Right hindlimb (tissue), 1 donor: ENCODE measurements around the gene ARHGEF2.
"Not testable (repeated sequence)": the region's sequence is repeated elsewhere in the genome, so short reads cannot be mapped to it uniquely, and the experiment has no call there.

ENCODE experiments used
- DNase-seq: peaks from one replicate; pipeline ENCODE4 v3.0.0-alpha.2; 2018

ARHGEF2 gene

DNA sequence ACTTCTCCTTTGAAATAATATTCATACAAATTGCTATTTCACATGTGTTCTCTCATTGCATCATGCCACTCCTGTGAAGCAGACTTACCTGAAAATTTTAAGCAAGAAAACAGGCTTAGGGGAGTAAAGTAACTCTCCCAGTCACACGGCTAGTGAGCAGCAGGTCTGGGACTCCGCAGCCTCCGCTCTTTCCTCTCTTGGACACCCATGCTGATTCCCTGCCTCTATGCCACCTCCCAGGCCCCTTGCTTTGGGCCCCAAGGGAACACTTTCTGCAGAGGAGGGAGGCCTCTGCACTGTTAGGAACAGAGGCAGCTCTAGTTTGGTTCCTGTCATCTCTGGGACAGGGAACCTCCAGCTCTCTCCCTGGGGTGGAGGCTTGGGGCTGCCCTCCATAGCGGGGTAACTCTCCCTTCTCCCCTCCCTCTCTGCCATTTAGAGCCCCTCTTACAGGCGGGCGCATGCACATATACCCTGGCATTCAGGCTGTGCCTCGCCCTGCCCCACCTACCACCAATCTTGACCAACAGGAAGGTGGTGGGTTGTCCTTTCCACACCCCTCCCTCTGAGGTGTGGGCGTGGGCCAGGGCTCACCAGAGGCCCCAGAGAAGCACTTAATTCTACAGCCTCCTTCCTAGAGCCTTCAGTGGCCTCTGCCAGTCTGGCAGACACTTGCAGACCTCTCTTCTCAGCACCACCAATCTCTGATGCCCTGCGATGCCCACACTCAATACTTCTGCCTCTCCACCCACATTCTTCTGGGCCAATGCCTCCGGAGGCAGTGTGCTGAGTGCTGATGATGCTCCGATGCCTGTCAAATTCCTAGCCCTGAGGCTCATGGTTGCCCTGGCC, 37.1 kb downstream of the ARHGEF2 start, which contains the start of gene RXFP4:
Gene RXFP4 (plus strand): TSS at position 646 of the 852 bp plus-strand sequence. CDS start 72 bp downstream, at position 718.
- no peak for DNase-seq

- DNase-seq: no peak
Measured at GRCh38 chr1:155940482-155940992, 37.8 kb downstream of the ARHGEF2 start.

DNA sequence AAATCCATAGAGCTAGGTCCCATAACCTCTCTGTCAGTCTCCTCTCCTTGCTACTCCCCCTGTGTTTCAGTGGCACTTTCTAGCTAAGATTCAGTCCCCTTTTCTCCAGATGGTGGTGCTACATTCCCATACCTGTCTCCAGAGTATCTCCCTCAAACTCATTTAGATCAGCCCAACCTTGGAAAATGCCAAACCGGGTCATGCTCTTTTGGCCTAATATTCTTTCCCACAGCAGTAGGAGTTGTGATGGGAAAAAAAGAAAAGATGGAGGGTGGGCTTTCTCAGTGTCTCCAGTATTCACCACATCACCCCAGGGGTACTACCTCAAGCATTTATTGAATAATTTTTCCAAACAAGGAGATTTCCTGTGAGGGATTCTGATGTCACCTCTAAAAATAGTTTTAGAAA, 40.1 kb downstream of the ARHGEF2 start:
- peak; percentile 47 for DNase-seq

DNA sequence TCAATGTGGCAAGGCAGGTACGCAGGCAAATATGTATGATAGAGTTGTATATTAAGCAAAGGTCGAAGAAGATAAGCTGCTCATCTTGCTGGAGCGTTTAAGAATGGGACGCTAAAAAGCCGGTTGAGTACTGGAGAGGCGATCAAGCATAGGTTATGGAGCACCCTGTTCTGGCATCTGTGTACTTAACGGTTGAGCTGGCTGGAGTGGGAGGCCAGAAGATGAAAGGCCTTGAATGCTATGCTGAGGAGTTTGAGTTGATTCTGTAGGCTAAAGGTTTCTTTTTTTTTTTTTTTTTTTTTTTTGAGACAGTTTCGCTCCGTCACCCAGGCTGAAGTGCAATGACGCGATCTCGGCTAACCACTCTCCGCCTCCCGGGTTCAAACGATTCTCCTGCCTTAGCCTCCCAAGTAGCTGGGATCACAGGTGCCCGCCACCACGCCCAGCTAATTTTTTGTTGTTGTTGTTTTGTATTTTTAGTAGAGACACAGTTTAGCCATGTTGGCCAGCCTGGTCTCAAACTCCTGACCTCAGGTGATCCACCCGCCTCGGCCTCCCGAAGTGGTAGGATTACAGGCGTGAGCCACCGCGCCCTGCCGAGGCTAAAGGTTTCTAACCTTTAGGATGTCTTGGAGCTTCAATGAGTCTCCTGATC, 43.3 kb downstream of the ARHGEF2 start:
- DNase-seq: no peak

GRCh38 chr1:155934097-155934935, 44.0 kb downstream of the ARHGEF2 start, which contains the start of gene KHDC4:
KHDC4 (minus strand) TSS chr1:155934413; CDS start chr1:155934373, 40 bp downstream.
- peak; percentile 98 for DNase-seq

- no peak for DNase-seq
Measured at GRCh38 chr1:155933591-155934096, 44.7 kb downstream of the ARHGEF2 start.

DNA sequence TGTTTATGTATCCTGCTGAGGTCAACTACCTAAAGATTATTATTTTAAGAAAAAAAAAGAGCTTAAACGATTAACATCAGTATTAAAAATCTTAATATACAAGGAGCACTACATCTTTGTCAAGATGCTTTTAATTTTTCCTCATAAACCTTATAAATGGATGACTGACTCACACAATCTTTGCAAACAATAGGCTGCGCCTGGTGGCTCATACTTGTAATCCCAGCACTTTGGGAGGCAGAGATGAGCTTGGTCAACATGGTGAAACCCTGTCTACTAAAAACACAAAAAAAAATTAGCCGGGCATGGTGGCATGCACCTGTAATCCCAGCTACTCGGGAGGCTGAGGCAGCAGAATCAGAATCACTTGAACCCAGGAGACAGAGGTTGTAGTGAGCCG, 45.9 kb downstream of the ARHGEF2 start:
- DNase-seq: no peak

DNA sequence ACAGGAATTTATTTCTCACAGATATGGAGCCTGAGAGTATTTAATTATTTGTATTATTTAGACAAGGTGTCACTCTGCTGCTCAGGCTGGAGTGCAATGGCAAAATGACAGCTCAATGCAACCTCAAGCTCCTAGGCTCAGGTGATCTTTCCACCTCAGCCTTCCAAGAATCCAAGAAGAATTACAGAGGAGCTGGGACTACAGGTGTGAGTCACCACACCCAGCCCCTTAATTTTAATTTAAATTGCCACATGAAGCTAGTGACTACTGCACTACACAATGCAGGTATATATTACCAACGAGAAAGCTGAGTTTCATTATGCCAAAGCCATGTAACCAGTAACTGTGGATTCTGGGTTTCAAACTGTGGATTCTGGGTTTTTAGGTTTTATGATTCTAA, 46.3 kb downstream of the ARHGEF2 start:
- DNase-seq: no peak

- no peak for DNase-seq
Measured at GRCh38 chr1:155931332-155932038, 46.9 kb downstream of the ARHGEF2 start.

- not testable (repeated sequence) for DNase-seq
Measured at GRCh38 chr1:155930725-155931124, 47.6 kb downstream of the ARHGEF2 start.

GRCh38 chr1:155929057-155929456, 49.3 kb downstream of the ARHGEF2 start:
- no peak for DNase-seq

DNA sequence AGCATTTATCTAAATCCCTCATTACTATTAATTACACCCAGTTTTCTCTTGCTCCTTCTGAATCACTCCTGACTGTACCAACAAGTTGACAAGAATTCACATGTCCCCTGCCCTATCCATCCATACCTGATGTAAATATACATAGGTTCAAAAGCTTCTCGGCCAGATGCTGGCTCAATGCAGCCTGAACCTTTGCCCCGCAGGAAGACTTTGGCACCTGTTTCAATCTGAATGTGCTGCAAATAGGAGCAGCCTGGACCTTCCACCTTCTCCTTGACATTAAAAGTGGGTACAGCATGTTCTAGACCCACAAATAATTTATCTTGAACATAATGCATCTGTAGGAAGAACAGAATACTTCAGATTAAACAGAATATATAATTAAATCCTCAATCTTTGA, 52.8 kb downstream of the ARHGEF2 start:
- no peak for DNase-seq

DNA sequence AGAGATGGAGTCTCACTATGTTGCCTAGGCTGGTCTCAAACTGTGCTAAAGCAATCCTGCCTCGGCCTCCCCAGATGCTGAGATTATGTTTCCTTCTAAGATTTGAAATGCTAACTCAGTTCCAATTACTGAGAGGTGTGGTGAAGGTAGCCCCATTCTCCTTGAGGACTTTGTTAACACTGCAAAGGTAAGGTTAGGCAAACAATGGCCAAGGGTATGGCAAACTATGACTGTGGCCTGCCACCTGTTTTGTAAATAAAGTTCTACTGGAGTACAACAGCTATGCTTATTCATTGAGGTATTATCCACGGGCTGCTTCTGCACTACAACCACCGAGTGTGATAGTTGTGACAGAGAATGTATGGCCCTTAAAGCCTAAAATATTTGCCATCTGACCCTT, 57.6 kb downstream of the ARHGEF2 start:
- no peak for DNase-seq

GRCh38 chr1:155919801-155920200, 58.5 kb downstream of the ARHGEF2 start:
- DNase-seq: no peak

DNA sequence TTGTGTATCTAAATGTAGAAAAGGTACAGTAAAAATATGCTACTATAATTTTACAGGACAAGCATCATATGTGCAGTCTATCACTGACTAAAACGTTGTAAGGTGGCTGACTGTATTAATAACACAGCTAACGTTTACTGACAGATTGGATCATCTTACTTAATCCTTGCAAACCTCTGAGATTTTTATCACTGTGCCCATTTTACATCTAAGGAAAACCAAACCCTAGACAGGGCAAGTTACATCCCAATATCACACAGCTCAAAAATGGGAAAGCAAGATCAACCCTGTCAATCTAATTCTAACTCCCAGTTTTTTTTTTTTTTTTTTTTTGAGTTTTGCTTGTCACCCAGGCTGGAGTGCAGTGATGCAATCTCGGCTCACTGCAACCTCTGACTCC, 59.7 kb downstream of the ARHGEF2 start:
- no peak for DNase-seq

DNA sequence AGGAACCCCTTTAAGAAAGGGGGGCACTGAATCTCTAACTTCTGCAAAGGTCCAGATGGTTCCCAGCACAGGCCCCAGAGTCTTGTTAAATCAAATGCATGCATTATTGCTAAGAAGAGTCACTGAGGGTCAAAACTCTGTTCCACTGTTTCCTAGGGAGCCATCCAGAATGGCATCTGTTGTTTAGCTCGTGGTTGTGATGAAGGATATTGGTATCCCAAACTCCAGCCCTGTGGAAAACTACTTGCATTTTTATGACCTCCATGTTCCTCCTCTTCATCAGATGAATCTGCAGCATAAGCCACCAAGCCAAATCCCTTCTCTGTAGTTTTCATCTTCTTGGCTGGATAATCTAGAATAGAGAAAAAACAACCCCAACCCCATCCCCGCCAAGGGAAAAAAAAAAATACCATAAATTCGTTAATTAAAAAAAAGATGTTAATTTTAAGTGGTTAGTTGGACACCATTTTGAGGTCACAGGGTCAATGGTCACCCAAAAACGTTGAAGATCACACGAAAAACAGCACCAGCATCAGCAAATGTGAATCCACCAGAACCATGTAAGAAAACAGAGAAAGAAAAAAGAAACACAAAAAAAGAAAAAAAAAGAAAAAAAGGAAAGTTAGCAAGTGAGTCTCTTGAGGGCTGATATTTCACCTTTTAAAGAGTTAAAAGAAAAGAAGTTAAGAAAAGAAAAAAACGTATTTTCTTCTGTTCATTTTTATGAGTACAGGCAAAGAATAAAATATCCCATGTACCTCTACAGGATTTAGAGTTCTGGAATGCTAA, 64.2 kb downstream of the ARHGEF2 start:
- DNase-seq: no peak

GRCh38 chr1:155912056-155912536, 66.3 kb downstream of the ARHGEF2 start:
- no peak for DNase-seq

GRCh38 chr1:155911156-155912055, 66.9 kb downstream of the ARHGEF2 start, which contains the start of gene RIT1:
RIT1 (minus strand) TSS chr1:155911349; CDS start chr1:155910761, 588 bp downstream.
- DNase-seq: peak; percentile 89

GRCh38 chr1:155910621-155911121, 67.7 kb downstream of the ARHGEF2 start:
- peak; percentile 32 for DNase-seq
